GM23248 (cell line): ENCODE data around the gene ADSS1. TPM values are rescaled to one million over a fixed set of nuclear protein-coding genes. Genes with fewer than 3 reads are reported as not detected.

Experiments used
- DNase-seq: peaks from one replicate; pipeline ENCODE4 v3.0.0-alpha.2; 2015
- H2AFZ ChIP-seq: fragments of 200-600 bp; sonication (generic); 2 replicates; pipeline ENCODE4 v1.6.1; 2016; ENCODE audit warnings: antibody characterized with exemption
- H3F3A ChIP-seq: fragments of 200-600 bp; sonication (generic); 2 replicates; pipeline ENCODE4 v1.6.1; 2016; ENCODE audit warnings: mild to moderate bottlenecking, antibody characterized with exemption, mixed run types; ENCODE audit not compliant: insufficient read depth
- H3K27ac ChIP-seq: fragments of 200-600 bp; sonication (generic); 2 replicates; pipeline ENCODE4 v1.5.1; 2016; ENCODE audit warnings: mild to moderate bottlenecking
- H3K27me3 ChIP-seq: fragments of 200-600 bp; sonication (generic); replicated peaks from 2 replicates; pipeline ENCODE4 v1.6.1; 2016; ENCODE audit warnings: mild to moderate bottlenecking; ENCODE audit not compliant: insufficient read depth
- H3K36me3 ChIP-seq: fragments of 200-600 bp; sonication (generic); 2 replicates; pipeline ENCODE4 v1.6.1; 2016; ENCODE audit warnings: low read depth, mild to moderate bottlenecking
- H3K4me1 ChIP-seq: fragments of 200-600 bp; sonication (generic); 2 replicates; pipeline ENCODE4 v1.6.1; 2016; ENCODE audit warnings: mild to moderate bottlenecking; ENCODE audit not compliant: insufficient read depth
- H3K4me2 ChIP-seq: fragments of 200-600 bp; sonication (generic); one replicate; pipeline ENCODE4 v1.6.1; 2016; ENCODE audit warnings: mild to moderate bottlenecking; ENCODE audit not compliant: unreplicated experiment
- H3K4me3 ChIP-seq: fragments of 200-600 bp; sonication (generic); 2 replicates; pipeline ENCODE4 v1.5.1; 2016; ENCODE audit warnings: mild to moderate bottlenecking
- H3K79me2 ChIP-seq: fragments of 200-600 bp; sonication (generic); 2 replicates; pipeline ENCODE4 v1.6.1; 2016; ENCODE audit warnings: mild to moderate bottlenecking; ENCODE audit not compliant: insufficient read depth
- H3K9ac ChIP-seq: fragments of 200-600 bp; sonication (generic); 2 replicates; pipeline ENCODE4 v1.6.1; 2016; ENCODE audit warnings: mild to moderate bottlenecking
- H3K9me2 ChIP-seq: fragments of 200-600 bp; sonication (generic); 2 replicates; pipeline ENCODE4 v1.6.1; 2016; ENCODE audit warnings: mixed run types, mild to moderate bottlenecking, moderate library complexity; ENCODE audit not compliant: insufficient read depth
- H3K9me3 ChIP-seq: fragments of 200-600 bp; sonication (generic); one replicate; pipeline ENCODE4 v1.6.1; 2017; ENCODE audit warnings: low read depth
- H4K20me1 ChIP-seq: fragments of 200-600 bp; sonication (generic); 2 replicates; pipeline ENCODE4 v1.6.0; 2016; ENCODE audit not compliant: insufficient read depth
- EZH2 ChIP-seq: fragments of 200-600 bp; sonication (generic); IDR thresholded peaks from 2 replicates; pipeline ENCODE4 v1.6.1; 2018; ENCODE audit warnings: antibody characterized with exemption, mild to moderate bottlenecking; ENCODE audit not compliant: insufficient read depth, poor library complexity, severe bottlenecking
- EZH2phosphoT487 ChIP-seq: fragments of 200-600 bp; sonication (generic); IDR thresholded peaks from 2 replicates; pipeline ENCODE4 v1.6.1; 2018; ENCODE audit warnings: antibody characterized with exemption, moderate library complexity, mild to moderate bottlenecking, low read depth; ENCODE audit not compliant: insufficient read depth
- WGBS, 2 experiments: methylation state at CpG; one replicate each; pipeline ENCODE4 v1.1.6; 2015 to 2017; ENCODE audit warnings: low lambda C conversion rate in 2 of 2, low coverage in 1 of 2; ENCODE audit errors: missing lambda C conversion rate in 2 of 2; 5-methylcytosine and 5-hydroxymethylcytosine counted together
- in situ Hi-C: fragments of 300-500 bp; cut with MboI; formaldehyde crosslinking; loops from 2 replicates; pipeline ENCODE4 v1.15.0; 2020
- polyA plus RNA-seq: library from polyadenylated mRNA; unstranded; fragments of >200 nt; fragmentation: Nextera tagmentation; extraction: Ambion mirVana; gene quantifications from 2 replicates; pipeline ENCODE4 v1.2.1, GENCODE V29; 2016
- total RNA-seq: library from RNA; depleted of rRNA; stranded (reverse); fragments of >200 nt; shearing (Covaris generic); gene quantifications from 2 replicates; pipeline ENCODE4 v1.2.3, GENCODE V29; 2014

ADSS1 gene
- total and polyA plus RNA-seq, 2 experiments from 2014 or later: 3.7 to 7.1 TPM

- no peaks in the 10 kb centered on the region; the same call in 1 of the 2 replicates for H3F3A ChIP-seq
- in situ Hi-C loops: no loop called here
- no peaks in the 10 kb centered on the region for H3K9me2 ChIP-seq
- no peak overlapping the region for H3K27ac ChIP-seq
- no peaks in the 10 kb centered on the region for H3K9me3 ChIP-seq
- no peaks in the 10 kb centered on the region for H3K27me3 ChIP-seq
- no peaks in the 10 kb centered on the region for H3K79me2 ChIP-seq
- DNase-seq: no peak
- no peaks in the 10 kb centered on the region for H4K20me1 ChIP-seq
- H3K4me1 ChIP-seq: peaks cover 9% of the 10 kb centered on the region
- H3K4me2 ChIP-seq: no peak overlapping the region
- H3K4me3 ChIP-seq: no peak overlapping the region
- H3K9ac ChIP-seq: no peak overlapping the region
- H2AFZ ChIP-seq: no peak overlapping the region
- TF ChIP-seq EZH2: no peak
- TF ChIP-seq EZH2phosphoT487: no peak
- no peaks in the 10 kb centered on the region for H3K36me3 ChIP-seq
- 91 to 94% methylated on average over 12 to 23 of the region's 23 CpGs for WGBS, 2 experiments
Observed at GRCh38 chr14:104732931-104733681, 9.1 kb downstream of the ADSS1 start.

- Histone ChIP-seq H3K27ac (no peak overlapping the region), H3K27me3 (no peaks in the 10 kb centered on the region), H3K4me3 (no peak overlapping the region), H2AFZ (no peak overlapping the region), H3K4me2 (no peak overlapping the region), H3K4me1 (peaks cover 9% of the 10 kb centered on the region), H3K79me2 (no peaks in the 10 kb centered on the region), H3K36me3 (no peaks in the 10 kb centered on the region), H3K9ac (no peak overlapping the region), H3K9me3 (no peaks in the 10 kb centered on the region), H4K20me1 (no peaks in the 10 kb centered on the region), H3K9me2 (no peaks in the 10 kb centered on the region), H3F3A (no peaks in the 10 kb centered on the region; the same call in 1 of the 2 replicates)
- TF ChIP-seq EZH2 (no peak), EZH2phosphoT487 (no peak)
- DNase-seq: no peak
- in situ Hi-C loops: no loop called here
- 86 to 87% methylated on average over 6 of the region's 6 CpGs for WGBS, 2 experiments
Observed at GRCh38 chr14:104734051-104734587, 10.1 kb downstream of the ADSS1 start.

- DNase-seq: no peak
- WGBS, 2 experiments: 90 to 98% methylated on average over 8 to 9 of the region's 9 CpGs
- Histone ChIP-seq H3K9me2 (no peaks in the 10 kb centered on the region), H3K4me1 (peaks cover 9% of the 10 kb centered on the region), H3K79me2 (no peaks in the 10 kb centered on the region), H2AFZ (no peak overlapping the region), H3K27me3 (no peaks in the 10 kb centered on the region), H3K4me3 (no peak overlapping the region), H3F3A (no peaks in the 10 kb centered on the region; the same call in 1 of the 2 replicates), H3K36me3 (no peaks in the 10 kb centered on the region), H3K27ac (no peak overlapping the region), H3K4me2 (no peak overlapping the region), H4K20me1 (no peaks in the 10 kb centered on the region), H3K9ac (no peak overlapping the region), H3K9me3 (no peaks in the 10 kb centered on the region)
- in situ Hi-C loops: no loop called here
- TF ChIP-seq EZH2 (no peak), EZH2phosphoT487 (no peak)
Observed at GRCh38 chr14:104734601-104734990, 10.6 kb downstream of the ADSS1 start.

- H3K4me2 ChIP-seq: no peak overlapping the region
- no peaks in the 10 kb centered on the region; the same call in 1 of the 2 replicates for H3F3A ChIP-seq
- in situ Hi-C loops: no loop called here
- H3K9me2 ChIP-seq: no peaks in the 10 kb centered on the region
- no peaks in the 10 kb centered on the region for H4K20me1 ChIP-seq
- DNase-seq: no peak
- H2AFZ ChIP-seq: no peak overlapping the region
- no peak overlapping the region for H3K9ac ChIP-seq
- no peaks in the 10 kb centered on the region for H3K9me3 ChIP-seq
- H3K27me3 ChIP-seq: no peaks in the 10 kb centered on the region
- no peak overlapping the region for H3K27ac ChIP-seq
- TF ChIP-seq EZH2phosphoT487 (no peak), EZH2 (no peak)
- no peaks in the 10 kb centered on the region for H3K79me2 ChIP-seq
- peaks cover 9% of the 10 kb centered on the region for H3K4me1 ChIP-seq
- H3K36me3 ChIP-seq: no peaks in the 10 kb centered on the region
- H3K4me3 ChIP-seq: no peak overlapping the region
- WGBS, 2 experiments: 97 to 98% methylated on average over 24 to 31 of the region's 31 CpGs
Observed at GRCh38 chr14:104734991-104735779, 11.2 kb downstream of the ADSS1 start.
